Activated T-cell treated with anti-CD3 and anti-CD28 coated beads, Interleukin-2, amount 50 U/mL, for 1 hour (primary cell): ENCODE results near the gene HDAC9.

Experiments used
- DNase-seq: peaks from one replicate; pipeline ENCODE4 v3.0.0-alpha.2; 2020

HDAC9 gene

DNA sequence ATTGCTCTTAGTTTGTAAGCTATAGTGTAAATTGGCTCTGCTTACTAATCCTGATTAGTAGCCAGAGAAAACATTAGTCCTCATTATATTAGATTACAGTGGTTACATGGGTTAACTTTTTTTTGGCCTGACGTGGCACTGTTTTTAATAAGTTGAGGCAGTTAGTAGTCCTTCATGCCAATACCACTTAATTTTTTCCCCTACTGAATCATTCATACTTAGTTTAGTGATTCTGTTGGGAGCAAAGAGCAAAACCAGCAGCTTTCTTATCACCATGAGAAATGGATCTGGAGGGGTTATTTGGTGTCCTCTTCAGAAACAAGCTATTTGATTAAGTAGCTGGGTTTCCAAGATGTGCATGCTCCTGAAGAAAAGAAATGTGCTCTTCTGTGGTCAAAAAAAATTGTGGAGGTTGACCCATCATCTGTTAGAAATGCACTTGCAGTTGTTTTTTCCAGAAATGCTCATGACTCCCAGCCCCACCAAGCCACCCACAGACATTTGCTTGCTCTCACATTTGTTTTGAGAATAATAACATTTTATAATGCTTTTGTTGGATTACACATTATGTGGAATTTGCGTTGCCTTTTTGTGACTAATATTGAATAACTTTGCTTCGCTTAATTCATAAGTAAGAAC, 258.5 kb downstream of the HDAC9 start:
- no peak for DNase-seq

DNA sequence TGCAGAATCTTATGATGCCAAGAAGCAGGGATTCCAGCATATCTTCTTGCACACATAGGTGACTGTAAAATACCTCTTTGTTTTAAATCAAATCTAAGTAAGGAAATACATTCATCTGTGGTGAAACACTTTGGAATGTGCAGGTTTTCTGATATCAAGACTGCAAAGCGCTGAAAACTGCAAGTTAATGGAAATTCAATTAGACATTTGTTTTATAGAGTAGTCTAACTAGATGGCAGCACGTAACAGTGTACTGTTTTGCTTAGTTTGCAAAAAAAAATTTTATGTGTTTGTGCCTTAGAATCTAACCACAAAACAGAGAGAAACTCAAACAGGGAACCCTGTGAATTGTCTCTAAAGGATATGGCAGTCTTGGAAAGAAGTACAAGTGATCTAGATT, 259.2 kb downstream of the HDAC9 start:
- DNase-seq: no peak

DNA sequence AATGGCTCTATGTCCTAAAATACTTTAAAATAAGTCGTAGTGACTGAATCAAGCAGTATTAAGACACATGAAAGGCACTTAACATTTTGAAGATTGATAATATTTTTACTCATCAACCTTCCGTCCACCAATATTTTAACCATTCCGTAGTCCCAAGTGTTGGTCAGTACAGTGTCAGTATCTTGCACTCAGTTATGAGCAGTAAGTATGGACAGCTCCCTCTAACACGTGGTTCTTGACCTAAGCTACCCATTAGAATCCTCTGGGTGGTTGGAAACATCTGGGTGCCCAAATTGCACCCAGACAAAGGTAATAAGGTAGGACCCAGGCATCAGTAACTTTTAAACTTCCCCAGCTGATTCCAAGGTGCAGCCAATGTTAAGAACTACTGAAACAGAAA, 260.2 kb downstream of the HDAC9 start:
- DNase-seq: no peak

DNA sequence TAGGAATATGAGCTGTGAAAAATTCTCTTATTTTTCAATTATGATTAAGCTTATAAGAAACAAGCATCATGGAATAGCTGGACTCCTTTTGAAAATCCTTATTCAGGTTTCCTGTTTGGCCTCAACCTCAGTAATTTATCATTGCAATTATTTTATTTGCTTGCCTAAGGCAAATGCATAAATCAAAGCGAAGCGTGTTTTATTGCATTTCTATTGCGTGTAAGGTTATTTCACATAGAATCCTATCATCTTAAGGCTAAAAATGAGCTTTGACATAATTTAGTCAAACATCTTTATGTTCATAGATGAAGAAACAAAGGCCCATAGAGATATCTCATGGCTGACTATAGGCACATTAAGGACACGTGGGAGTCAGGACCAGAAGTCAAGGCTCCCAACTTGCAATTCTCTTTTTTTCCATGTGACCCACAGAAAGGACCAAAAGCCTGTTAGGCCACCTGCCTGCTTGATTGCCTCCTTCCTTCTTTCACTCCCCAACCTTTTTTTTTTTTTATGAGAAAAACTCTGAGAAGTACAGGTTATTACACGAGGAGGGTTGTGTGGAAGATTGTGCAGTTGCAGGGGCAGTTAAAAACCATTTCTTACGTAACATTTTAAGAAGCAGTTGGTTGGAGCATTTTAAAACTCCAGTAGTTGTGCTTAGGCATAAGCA, 261.0 kb downstream of the HDAC9 start:
- no peak for DNase-seq

DNA sequence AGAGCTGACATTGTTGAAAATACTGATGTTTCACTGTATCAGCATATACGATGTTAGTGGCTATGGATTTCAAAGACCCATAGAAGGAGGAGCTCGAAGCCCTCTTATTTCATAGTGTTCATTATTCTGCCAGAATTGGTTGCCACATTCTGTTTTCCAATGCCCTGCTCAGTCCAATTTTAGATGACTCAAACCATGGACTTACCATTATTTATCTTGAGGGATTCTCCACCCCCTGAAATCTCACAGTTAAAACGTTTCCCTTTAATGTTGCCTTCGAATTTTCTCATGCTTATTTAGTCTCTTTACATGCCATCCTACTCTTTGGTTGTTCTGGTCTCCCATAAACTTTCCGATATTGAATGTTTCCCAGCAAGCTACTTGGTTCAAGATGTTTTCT, 264.5 kb downstream of the HDAC9 start:
- DNase-seq: no peak

DNA sequence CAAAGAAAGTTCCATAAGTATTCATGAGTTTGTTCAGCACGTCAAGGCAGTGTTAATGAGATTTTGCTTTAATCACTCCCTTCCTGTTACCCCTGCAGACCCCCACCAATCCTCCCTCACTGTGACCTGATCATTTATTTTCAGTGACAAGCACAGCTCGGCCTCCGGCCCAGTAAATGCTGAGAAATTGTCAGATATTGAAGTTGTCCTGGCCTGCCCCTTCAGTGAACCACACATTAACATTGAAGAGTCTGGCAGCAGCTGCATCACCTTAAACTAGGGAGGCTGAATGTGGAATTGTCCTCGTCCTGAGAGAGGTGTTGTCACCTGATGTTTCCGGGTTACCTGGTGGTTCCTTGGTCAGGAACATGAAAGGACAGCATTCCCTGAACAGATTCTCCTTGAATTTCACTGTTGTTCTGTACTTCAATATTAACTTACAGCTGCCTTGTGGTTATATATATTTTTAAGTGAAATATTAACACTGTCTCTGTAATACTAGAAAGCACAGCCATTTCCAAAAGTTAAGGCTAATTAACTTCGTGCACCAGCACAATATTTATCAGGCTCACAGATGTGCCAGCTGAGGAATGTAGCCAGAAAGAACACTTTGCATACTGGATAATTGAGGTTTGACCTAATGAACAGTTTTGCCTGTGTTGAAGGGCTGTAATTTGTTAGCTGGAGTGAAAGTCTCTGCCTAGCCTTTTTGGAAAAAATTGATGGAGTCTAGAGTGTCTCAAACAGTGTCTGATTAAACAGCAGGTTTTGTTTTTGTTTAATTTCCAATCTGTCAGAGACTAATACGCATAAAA, 265.3 kb downstream of the HDAC9 start:
- no peak for DNase-seq

DNA sequence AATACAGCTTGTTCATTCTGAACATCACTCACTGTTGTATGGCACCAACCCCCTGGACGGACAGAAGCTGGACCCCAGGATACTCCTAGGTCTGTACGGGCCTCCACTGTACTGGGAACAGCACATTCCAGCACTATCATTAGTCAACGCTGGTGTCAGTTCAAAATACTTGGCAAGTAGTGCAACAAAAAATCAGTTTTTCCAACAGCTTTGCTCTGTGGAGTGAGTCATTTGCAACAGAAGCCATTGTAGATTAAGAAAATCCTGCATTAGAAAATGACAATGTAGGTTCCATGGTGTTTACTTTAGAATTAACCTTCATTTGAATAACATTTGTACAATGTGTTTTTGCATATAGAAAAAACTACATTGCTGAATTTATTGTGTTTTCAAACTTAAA, 266.6 kb downstream of the HDAC9 start:
- no peak for DNase-seq

DNA sequence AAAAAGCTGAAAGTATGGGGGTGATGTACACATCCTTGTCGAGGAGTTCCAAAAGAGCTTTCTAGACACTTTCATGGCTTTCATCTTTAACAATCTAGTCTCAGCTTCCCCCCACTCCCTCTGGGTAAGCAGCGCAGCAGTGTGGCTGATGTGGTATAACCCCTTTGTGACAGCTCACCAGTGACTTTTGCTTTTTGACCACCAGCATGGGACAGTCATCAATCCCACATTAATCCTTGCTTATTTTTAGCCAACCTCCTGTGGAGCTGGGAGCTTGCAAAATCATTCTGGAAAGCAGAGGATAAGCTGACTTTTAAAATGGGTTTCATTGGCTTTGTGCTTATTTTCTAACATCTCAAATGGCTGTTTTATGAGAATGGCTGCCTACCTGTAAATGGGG, 272.7 kb downstream of the HDAC9 start:
- DNase-seq: no peak

DNA sequence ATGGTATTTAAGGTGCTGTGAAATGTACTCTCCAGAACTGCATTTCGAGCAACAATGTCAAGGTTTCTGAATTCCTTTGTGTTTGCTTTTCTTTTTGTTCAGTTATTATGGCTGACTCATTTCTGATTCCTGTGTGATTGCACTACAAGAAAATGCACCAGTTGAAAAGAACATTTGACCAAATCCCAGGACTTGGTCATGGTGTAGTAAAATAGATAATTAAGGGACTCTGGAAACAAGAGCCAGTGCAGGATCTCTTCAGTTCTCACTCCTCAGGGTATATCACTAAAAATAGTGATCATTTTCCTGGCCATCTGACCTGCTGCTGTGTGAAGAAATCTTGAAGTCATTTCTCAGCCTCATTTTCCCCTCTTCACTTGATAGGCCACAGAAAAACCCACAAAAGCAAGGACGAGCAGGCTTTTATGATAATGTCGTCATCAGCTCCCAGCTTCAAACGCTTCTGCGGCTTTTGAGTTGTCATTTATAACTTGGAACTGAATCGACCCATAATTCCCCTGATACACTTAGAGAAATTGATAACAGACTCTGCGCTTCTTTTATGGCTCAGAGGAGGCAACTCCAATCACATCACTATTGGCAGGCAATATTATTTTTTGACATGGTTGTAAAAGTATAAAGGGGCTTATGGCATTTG, 274.7 kb downstream of the HDAC9 start:
- DNase-seq: no peak

DNA sequence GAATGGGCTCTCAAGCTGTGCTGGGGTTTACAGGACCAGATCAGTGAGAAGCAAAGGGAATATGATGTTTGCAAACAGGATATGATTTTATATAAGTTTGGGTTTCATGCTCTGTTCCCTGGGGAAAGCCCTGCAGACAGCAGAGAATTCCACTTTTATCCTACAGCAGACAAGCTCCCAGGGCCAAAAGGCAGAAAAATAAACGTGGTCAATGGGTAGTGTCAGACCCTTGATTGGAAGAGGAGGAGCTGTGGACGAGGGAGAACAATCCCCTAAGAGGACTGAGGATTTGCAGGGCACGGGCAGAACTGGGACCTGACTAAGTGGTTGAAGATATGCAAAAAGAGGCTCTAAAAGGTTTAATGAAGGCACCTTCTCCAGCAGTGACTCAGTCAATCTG, 275.3 kb downstream of the HDAC9 start:
- DNase-seq: no peak

DNA sequence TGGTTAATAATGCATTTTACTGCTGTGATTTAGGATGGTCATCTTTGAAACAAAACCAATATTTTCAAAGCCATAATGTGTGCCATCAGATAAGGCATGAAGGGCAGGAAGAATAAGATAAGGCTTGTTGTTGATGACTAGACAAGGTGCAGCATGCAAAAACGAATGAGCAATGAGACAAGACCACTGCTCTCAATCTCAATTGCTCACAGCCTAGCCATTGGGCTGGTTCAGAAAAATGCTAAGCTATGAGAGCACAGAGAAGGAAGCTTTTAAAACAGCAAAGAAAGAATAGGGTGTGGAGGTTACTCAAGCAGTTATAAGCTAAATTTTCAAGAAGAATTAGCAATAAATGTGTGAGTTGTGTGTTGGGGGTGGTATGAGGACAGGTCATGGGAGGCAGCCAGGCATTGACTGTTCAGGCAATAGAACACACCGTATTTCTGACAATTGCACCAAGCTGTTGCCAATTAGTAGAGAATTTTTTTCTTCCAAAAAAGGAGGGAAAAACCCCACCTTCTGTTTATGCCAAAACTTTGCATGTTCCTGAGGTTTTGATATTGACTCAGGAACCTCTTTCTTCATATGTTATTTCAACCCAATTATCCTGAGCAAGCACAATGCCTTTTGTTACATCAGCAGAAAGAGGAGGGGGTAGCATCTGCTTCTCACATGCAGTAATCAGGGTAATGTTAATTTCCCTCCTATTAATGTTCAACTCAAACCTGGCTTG, 276.5 kb downstream of the HDAC9 start:
- DNase-seq: no peak

DNA sequence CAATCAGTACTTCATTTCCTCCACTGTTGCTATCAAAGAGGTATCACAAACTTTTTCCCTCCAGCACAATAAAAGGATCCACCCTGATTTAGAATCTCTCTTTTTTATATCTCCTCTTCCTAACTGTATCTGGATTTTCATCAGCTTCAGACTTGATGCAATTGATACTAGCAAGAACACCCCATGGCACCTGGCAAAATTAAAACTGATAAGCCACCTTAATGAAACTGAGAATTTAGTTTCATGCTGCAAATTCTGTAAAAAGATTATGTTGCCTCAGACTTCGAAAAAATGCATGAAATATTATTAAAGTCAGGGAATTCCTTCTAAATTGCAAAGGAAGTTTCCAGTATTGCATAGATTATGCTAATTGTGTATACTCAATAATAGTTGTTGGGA, 277.0 kb downstream of the HDAC9 start:
- no peak for DNase-seq

DNA sequence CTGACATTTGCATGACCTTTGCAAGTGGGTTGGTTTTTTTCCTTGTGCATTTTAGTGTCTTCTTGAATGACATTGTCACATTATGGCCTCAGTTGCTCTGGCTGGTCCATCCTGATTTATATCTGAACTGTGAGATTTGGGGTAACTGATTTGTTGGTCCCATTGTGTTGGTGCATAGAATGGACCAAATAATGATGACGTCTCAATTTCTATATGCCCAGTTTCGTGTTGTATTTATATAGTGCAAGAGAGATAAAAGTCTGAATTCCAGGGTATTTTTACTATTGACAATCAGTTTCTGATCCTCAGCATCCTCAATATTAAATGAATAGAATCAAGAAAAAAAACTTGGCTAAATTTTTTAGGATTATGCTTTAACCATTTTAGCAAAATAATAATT, 281.8 kb downstream of the HDAC9 start:
- DNase-seq: no peak

DNA sequence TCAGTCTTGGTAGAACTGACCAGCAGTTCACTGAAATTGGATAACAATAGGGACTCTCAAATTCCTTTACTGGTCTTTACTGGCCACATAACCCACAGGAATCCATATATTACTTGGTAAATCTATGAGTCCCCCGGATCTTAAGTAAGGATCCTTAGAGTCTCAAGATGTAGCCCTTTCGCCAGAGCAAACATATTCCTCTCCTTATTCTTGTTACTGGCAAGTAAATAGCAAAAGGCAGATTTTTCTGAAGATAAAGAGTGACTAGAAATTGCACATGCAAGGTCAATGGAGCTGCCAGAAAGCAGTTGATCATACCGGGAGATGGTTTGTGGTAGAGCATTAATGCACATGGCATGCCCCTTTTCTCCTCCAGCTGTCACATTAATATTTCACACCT, 283.0 kb downstream of the HDAC9 start:
- DNase-seq: no peak

DNA sequence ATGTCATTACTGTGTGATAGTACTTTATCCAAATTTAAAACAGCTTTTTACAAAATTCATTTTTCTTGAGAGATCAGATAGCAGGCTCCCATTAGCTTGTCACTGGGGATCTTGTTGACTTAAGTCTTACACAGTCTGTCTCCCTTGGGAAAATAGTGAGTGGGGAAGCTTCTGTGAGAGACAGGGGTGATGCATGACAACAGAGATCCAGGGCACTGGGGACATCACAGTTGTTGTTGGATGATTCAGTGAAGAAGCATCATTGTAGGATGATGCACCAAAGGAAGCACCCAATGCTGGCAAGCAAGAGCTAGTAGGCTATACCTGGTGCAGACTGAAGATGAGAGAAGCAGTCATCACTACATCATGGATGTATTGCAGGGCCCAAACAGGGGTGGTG, 284.7 kb downstream of the HDAC9 start:
- DNase-seq: no peak

DNA sequence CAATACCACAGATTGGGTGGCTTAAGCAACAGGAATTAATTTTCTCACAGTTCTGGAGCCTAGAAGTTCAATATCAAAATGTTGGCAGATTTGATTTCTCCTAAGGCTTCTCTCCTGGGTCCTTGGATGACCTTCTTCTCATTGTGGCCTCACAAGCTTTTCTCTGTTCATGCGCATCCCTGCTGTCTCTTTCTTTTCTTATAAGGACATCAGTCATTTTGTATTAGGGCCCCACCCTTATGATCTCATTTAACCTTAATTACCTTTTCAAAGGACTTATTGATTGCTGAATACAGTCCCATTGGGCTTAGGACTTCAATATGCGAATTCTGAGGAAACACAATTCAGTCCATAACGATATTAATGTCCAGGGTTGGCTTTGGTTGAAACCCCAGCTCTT, 285.4 kb downstream of the HDAC9 start:
- DNase-seq: no peak

DNA sequence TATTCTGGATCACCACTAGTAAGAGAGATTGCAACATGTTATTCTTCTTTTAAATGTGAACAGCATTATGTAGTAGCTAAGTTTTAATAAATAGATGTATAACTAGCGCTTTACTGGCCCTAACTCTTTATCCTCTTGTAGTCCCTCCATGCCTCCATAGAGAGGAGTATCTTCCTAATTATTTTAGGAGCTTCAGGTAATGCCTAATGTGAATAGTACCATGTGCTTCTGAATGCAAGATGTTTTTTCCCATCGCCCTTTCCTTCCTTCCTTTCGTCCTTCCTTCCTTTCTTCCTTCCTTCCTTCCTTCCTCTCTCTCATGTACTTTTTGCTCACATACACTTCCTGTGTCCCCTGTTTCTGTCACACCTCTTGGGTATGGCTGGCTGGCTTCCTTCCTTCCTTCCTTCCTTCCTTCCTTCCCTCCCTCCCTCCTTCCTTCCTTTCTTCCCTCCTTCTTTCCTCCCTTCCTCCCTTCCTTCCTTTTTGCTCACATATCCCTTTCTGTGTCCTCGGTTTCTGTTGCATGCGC, 290.7 kb downstream of the HDAC9 start:
- DNase-seq: no peak

DNA sequence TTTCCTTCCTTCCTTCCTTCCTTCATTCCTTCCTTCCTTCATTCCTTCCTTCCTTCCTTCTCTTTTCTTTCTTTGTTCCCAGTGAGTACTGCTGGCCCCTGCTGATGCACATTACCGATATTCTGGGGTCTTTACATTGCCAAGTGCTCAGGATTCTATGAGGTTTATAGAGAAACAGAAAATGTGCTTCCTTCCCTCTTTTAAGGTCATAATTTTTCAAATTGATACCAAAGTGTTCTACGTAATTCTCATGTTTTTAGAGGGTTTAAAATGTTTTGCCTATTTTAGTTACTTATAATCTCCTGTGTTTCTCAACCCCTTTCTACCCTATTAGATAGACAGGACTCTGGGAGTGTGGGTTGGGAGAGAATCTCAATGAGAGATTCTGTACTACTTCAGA, 291.2 kb downstream of the HDAC9 start:
- DNase-seq: no peak

DNA sequence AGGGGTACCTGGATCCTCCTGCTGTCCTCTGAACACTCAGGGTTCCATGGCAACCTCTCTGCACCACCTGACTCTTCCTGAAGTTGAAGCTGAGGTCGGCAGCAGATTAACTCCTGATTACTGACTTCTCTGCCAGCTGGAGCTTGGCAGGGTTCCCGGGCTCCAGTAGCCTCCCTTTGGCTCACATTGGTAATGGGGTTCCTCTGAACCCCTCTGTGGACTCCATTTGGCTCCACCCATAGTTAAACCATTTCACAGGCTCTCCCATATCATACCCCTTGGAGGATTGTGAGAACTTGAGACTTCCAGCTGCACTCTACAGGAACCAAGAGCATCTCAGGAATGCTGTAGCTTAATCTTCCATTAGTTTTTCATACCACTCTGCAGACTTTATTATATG, 292.5 kb downstream of the HDAC9 start:
- no peak for DNase-seq

DNA sequence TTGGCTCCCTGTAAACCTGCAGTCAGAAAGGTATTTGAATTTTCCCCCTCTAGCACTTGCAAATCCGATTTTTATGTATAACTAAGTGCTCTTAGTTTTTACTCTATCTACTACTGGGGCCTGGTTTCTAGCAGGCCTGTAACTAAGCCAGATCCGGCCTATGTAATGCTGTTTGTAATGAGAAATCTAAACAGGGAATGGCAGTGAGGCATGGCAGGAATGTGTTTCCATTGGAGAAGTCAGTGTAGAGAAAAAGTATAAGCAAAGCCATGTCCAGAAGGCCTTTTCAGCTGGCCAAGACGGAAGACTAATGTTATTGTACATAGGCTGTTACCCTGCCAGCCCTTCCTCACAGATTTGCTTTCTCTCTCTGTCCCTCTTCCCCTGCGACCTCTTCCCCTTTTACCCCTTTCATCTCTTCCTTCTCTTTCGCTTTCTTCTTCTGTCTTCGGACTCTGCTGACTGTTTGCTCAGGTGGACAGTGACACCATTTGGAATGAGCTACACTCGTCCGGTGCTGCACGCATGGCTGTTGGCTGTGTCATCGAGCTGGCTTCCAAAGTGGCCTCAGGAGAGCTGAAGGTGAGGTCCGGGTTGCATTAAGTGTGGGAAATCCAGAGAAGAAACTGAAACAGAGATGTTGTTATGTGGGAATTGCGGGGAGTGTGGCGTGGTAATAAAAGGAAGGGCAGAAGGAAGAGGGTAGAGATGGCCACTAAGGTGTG, 297.5 kb downstream of the HDAC9 start:
- DNase-seq: no peak

DNA sequence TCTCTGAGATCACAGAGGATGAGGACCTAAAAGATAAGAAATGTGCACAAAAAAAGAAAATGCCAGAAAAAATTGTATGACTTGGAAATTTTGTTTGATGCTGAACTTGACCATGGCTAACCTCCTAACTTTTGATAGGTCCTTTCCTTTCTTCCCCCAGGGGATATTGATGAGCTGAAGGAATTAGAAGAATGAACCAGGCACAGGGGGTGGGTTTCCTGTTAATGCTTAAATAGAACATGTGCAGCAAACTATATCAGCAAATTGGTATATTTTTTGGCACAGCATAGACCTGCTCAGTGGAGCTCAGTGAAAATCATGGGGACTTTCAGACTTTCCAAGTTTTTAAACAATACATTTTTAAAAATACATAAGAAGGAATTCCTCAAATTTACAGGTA, 300.7 kb downstream of the HDAC9 start:
- no peak for DNase-seq
